Neural progenitor cell (in vitro differentiated cells): Measurements from ENCODE around the gene GBF1. TPM values are rescaled to one million over a fixed set of nuclear protein-coding genes. Genes with fewer than 3 reads are reported as not detected.

Experiments used
- DNase-seq: peaks from one replicate; pipeline ENCODE4 v3.0.0-alpha.2; 2016; ENCODE audit warnings: low spot score
- H2AFZ ChIP-seq: fragments of 200-600 bp; sonication (generic); replicated peaks from 2 replicates; pipeline ENCODE4 v1.6.1; 2016; ENCODE audit warnings: antibody characterized with exemption
- H3F3A ChIP-seq: fragments of 200-600 bp; sonication (generic); 2 replicates; pipeline ENCODE4 v1.6.1; 2016; ENCODE audit warnings: antibody characterized with exemption, low read depth
- H3K27ac ChIP-seq: fragments of 200-600 bp; sonication (generic); 2 replicates; pipeline ENCODE4 v1.5.1; 2016; ENCODE audit warnings: mild to moderate bottlenecking
- H3K27me3 ChIP-seq: fragments of 200-600 bp; sonication (generic); 2 replicates; pipeline ENCODE4 v1.6.1; 2016; ENCODE audit warnings: mild to moderate bottlenecking, moderate library complexity
- H3K36me3 ChIP-seq: fragments of 200-600 bp; sonication (generic); 2 replicates; pipeline ENCODE4 v1.5.1; 2016
- H3K4me1 ChIP-seq: fragments of 200-600 bp; sonication (generic); 2 replicates; pipeline ENCODE4 v1.6.1; 2016; ENCODE audit warnings: mixed run types
- H3K4me2 ChIP-seq: fragments of 200-600 bp; sonication (generic); 2 replicates; pipeline ENCODE4 v1.6.1; 2016
- H3K4me3 ChIP-seq: fragments of 200-600 bp; sonication (generic); 2 replicates; pipeline ENCODE4 v1.5.1; 2016
- H3K79me2 ChIP-seq: fragments of 200-600 bp; sonication (generic); 2 replicates; pipeline ENCODE4 v1.6.1; 2016; ENCODE audit warnings: low read depth
- H3K9ac ChIP-seq: fragments of 200-600 bp; sonication (generic); 2 replicates; pipeline ENCODE4 v1.6.1; 2016
- H3K9me3 ChIP-seq: fragments of 200-600 bp; sonication (generic); 2 replicates; pipeline ENCODE4 v1.5.1; 2016; ENCODE audit warnings: low read depth
- H4K20me1 ChIP-seq: fragments of 200-600 bp; sonication (generic); 2 replicates; pipeline ENCODE4 v1.6.1; 2016; ENCODE audit warnings: low read depth
- H3K27ac Mint-ChIP-seq: 3 replicates; pipeline ENCODE4 v1.8.0; 2021; ENCODE audit warnings: mixed read lengths
- H3K27me3 Mint-ChIP-seq: 2 replicates; pipeline ENCODE4 v1.8.0; 2022; ENCODE audit warnings: low read depth, mild to moderate bottlenecking, inconsistent platforms, moderate library complexity, mixed read lengths; ENCODE audit not compliant: insufficient read depth
- H3K36me3 Mint-ChIP-seq: 3 replicates; pipeline ENCODE4 v1.8.0; 2021; ENCODE audit warnings: mixed read lengths
- H3K4me1 Mint-ChIP-seq: 3 replicates; pipeline ENCODE4 v1.8.0; 2021; ENCODE audit warnings: mixed read lengths
- H3K4me3 Mint-ChIP-seq: 3 replicates; pipeline ENCODE4 v1.8.0; 2021; ENCODE audit warnings: mild to moderate bottlenecking, moderate library complexity, mixed read lengths
- H3K9me3 Mint-ChIP-seq: 3 replicates; pipeline ENCODE4 v1.8.0; 2020; ENCODE audit warnings: mixed read lengths
- CTCF ChIP-seq: fragments of 200-600 bp; sonication (generic); IDR thresholded peaks from 2 replicates; pipeline ENCODE4 v1.5.1; 2017; ENCODE audit warnings: antibody characterized with exemption, mild to moderate bottlenecking
- EZH2 ChIP-seq: fragments of 200-600 bp; sonication (generic); IDR thresholded peaks from 2 replicates; pipeline ENCODE4 v1.6.1; 2017; ENCODE audit warnings: antibody characterized with exemption, mild to moderate bottlenecking, moderate library complexity
- EZH2phosphoT487 ChIP-seq: fragments of 200-600 bp; sonication (generic); IDR thresholded peaks from 2 replicates; pipeline ENCODE4 v1.6.1; 2017; ENCODE audit warnings: antibody characterized with exemption
- total RNA-seq: library from RNA; depleted of rRNA; stranded (reverse); fragments of >200 nt; gene quantifications from 2 replicates; pipeline ENCODE4 v1.2.3, GENCODE V29; 2015; ENCODE audit warnings: low replicate concordance

The GBF1 gene
- total RNA-seq, 1 donor from 2014 or later: 23.5 TPM

- H3K4me1 Mint-ChIP-seq: peaks cover 32% of the 10 kb centered on the region
- Histone ChIP-seq H3K27me3 (peaks cover 54% of the 10 kb centered on the region), H3K79me2 (no peaks in the 10 kb centered on the region), H3K27ac (no peak overlapping the region), H4K20me1 (peaks cover 3% of the 10 kb centered on the region), H3K9me3 (no peaks in the 10 kb centered on the region), H3K9ac (no peak overlapping the region), H3K4me1 (peaks cover 8% of the 10 kb centered on the region), H3K4me2 (peak overlapping the region; percentile 82), H3K36me3 (no peaks in the 10 kb centered on the region), H3K4me3 (peak overlapping the region; percentile 67), H3F3A (peaks cover 19% of the 10 kb centered on the region), H2AFZ (no peak overlapping the region)
- no peak for TF ChIP-seq CTCF
- no peak for TF ChIP-seq EZH2phosphoT487
- TF ChIP-seq EZH2: no peak
- DNase-seq: no peak
- no peaks in the 10 kb centered on the region for H3K9me3 Mint-ChIP-seq
- H3K27me3 Mint-ChIP-seq: peaks cover 25% of the 10 kb centered on the region
- no peaks in the 10 kb centered on the region for H3K36me3 Mint-ChIP-seq
- no peak overlapping the region for H3K27ac Mint-ChIP-seq
- H3K4me3 Mint-ChIP-seq: peak overlapping the region; percentile 89
Measured at GRCh38 chr10:102396317-102396650, 151.0 kb downstream of the GBF1 start.

- Histone ChIP-seq H2AFZ (no peak overlapping the region), H3K4me1 (peaks cover 8% of the 10 kb centered on the region), H4K20me1 (peaks cover 3% of the 10 kb centered on the region), H3F3A (peaks cover 19% of the 10 kb centered on the region), H3K4me2 (no peak overlapping the region), H3K36me3 (no peaks in the 10 kb centered on the region), H3K27ac (no peak overlapping the region), H3K9ac (no peak overlapping the region), H3K79me2 (no peaks in the 10 kb centered on the region), H3K4me3 (no peak overlapping the region), H3K27me3 (peaks cover 49% of the 10 kb centered on the region), H3K9me3 (no peaks in the 10 kb centered on the region)
- H3K27ac Mint-ChIP-seq: no peak overlapping the region
- H3K9me3 Mint-ChIP-seq: no peaks in the 10 kb centered on the region
- no peaks in the 10 kb centered on the region for H3K36me3 Mint-ChIP-seq
- peaks cover 25% of the 10 kb centered on the region for H3K27me3 Mint-ChIP-seq
- DNase-seq: no peak
- peaks cover 32% of the 10 kb centered on the region for H3K4me1 Mint-ChIP-seq
- TF ChIP-seq EZH2 (no peak), EZH2phosphoT487 (no peak), CTCF (no peak)
- H3K4me3 Mint-ChIP-seq: peak overlapping the region; percentile 89
Measured at GRCh38 chr10:102396730-102397151, 151.4 kb downstream of the GBF1 start.

GRCh38 chr10:102397222-102398171 lies 152.2 kb downstream of the GBF1 start:
- Histone ChIP-seq H3K27me3 (peaks cover 42% of the 10 kb centered on the region), H3K4me2 (no peak overlapping the region), H3K9me3 (no peaks in the 10 kb centered on the region), H3K27ac (no peak overlapping the region), H3K9ac (no peak overlapping the region), H4K20me1 (peaks cover 3% of the 10 kb centered on the region), H2AFZ (no peak overlapping the region), H3F3A (peaks cover 19% of the 10 kb centered on the region), H3K79me2 (no peaks in the 10 kb centered on the region), H3K4me3 (no peak overlapping the region), H3K4me1 (peaks cover 8% of the 10 kb centered on the region), H3K36me3 (no peaks in the 10 kb centered on the region)
- Mint-ChIP-seq H3K27me3 (peaks cover 22% of the 10 kb centered on the region), H3K27ac (no peak overlapping the region), H3K9me3 (no peaks in the 10 kb centered on the region), H3K4me3 (peak overlapping the region; percentile 89), H3K36me3 (no peaks in the 10 kb centered on the region), H3K4me1 (peaks cover 29% of the 10 kb centered on the region)
- no peak for TF ChIP-seq CTCF
- TF ChIP-seq EZH2phosphoT487: no peak
- DNase-seq: no peak
